OCI-LY1 (cell line): Measurements from ENCODE around the gene PSMA5.

Experiments
- H2AFZ ChIP-seq: fragments of 200-600 bp; sonication (generic), shearing (Covaris generic); 2 replicates; pipeline ENCODE4 v1.6.0; 2014; ENCODE audit warnings: antibody characterized with exemption, mild to moderate bottlenecking, low read length
- H3F3A ChIP-seq: fragments of 200-600 bp; sonication (generic), shearing (Covaris generic); 2 replicates; pipeline ENCODE4 v1.6.0; 2014; ENCODE audit warnings: mild to moderate bottlenecking, antibody characterized with exemption, low read length, moderate library complexity; ENCODE audit not compliant: insufficient read depth
- H3K27ac ChIP-seq: fragments of 200-600 bp; sonication (generic); 2 replicates; pipeline ENCODE4 v1.5.1; 2014; ENCODE audit warnings: low read length, mixed run types, mild to moderate bottlenecking, low read depth; ENCODE audit not compliant: poor library complexity, severe bottlenecking
- H3K27me3 ChIP-seq: fragments of 200-600 bp; sonication (generic); 2 replicates; pipeline ENCODE4 v1.6.0; 2014; ENCODE audit warnings: antibody characterized with exemption, mild to moderate bottlenecking, low read length, moderate library complexity; ENCODE audit not compliant: insufficient read depth
- H3K36me3 ChIP-seq: fragments of 200-600 bp; sonication (generic); 2 replicates; pipeline ENCODE4 v1.6.1; 2014; ENCODE audit warnings: mild to moderate bottlenecking, antibody characterized with exemption, low read length, moderate library complexity, mixed read lengths; ENCODE audit not compliant: insufficient read depth
- H3K4me1 ChIP-seq: fragments of 200-600 bp; sonication (generic); 2 replicates; pipeline ENCODE4 v1.5.1; 2014; ENCODE audit warnings: mild to moderate bottlenecking, low read length, moderate library complexity; ENCODE audit not compliant: insufficient read depth, severe bottlenecking
- H3K4me2 ChIP-seq: fragments of 200-600 bp; sonication (generic), shearing (Covaris generic); 2 replicates; pipeline ENCODE4 v1.6.1; 2014; ENCODE audit warnings: low read length
- H3K4me3 ChIP-seq: fragments of 200-600 bp; sonication (generic); 2 replicates; pipeline ENCODE4 v1.5.1; 2014; ENCODE audit warnings: low read length, low read depth, mild to moderate bottlenecking, mixed read lengths; ENCODE audit not compliant: poor library complexity, severe bottlenecking
- H3K79me2 ChIP-seq: fragments of 200-600 bp; shearing (Covaris generic); 2 replicates; pipeline ENCODE4 v1.6.1; 2016; ENCODE audit warnings: mixed run types, low read length, mixed read lengths; ENCODE audit not compliant: insufficient read depth
- H3K9ac ChIP-seq: fragments of 200-600 bp; sonication (generic), shearing (Covaris generic); 2 replicates; pipeline ENCODE4 v1.6.1; 2014; ENCODE audit warnings: mild to moderate bottlenecking, low read length, mixed read lengths
- H3K9me2 ChIP-seq: fragments of 200-600 bp; sonication (generic), shearing (Covaris generic); 2 replicates; pipeline ENCODE4 v1.6.1; 2014; ENCODE audit warnings: low read depth, mild to moderate bottlenecking, low read length, mixed read lengths
- H3K9me3 ChIP-seq: fragments of 200-600 bp; shearing (Covaris generic); 2 replicates; pipeline ENCODE4 v1.6.1; 2014; ENCODE audit warnings: low read length, mixed read lengths
- H4K20me1 ChIP-seq: fragments of 200-600 bp; sonication (generic), shearing (Covaris generic); 2 replicates; pipeline ENCODE4 v1.6.0; 2016; ENCODE audit warnings: mild to moderate bottlenecking, low read length; ENCODE audit not compliant: insufficient read depth
- EZH2 ChIP-seq: fragments of 200-600 bp; sonication (generic), shearing (Covaris generic); IDR thresholded peaks from 2 replicates; pipeline ENCODE4 v1.8.0; 2017; ENCODE audit warnings: borderline replicate concordance, mixed run types, mild to moderate bottlenecking, antibody characterized with exemption, low read length, moderate library complexity, mixed read lengths
- TF ChIP-seq, protein P1 (sequence below): fragments of 200-600 bp; sonication (generic), shearing (Covaris generic); IDR thresholded peaks from 2 replicates; pipeline ENCODE4 v1.5.1; 2017; ENCODE audit warnings: mild to moderate bottlenecking, antibody characterized with exemption, low read length, moderate library complexity, mixed read lengths

Gene PSMA5

DNA sequence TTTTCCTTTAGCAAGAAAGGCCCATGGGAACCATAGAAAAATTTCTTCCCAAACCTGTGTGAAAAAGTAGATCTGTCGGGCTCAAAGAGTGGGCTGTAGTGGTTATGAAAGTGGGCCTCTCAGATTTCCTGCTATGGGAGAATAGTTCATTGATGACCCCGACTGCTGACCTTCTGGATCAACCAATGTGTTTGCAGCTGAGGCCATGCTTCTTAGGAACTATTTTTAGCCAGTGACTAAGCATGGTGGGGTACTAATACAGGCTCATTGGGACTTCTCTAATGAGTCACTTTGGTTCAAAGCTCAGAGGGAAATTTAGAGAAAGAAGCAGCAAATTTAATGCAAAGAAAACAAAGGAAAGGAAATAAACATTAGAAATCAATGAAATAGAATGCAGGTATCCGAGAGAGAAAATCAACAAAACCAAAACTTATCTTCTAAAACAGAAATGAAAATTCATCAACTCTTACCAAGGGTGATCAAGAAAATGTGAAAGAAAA lies 12.6 kb upstream of the PSMA5 start:
- no peaks in the 10 kb centered on the region for H3K4me1 ChIP-seq
- H3K4me3 ChIP-seq = no peak overlapping the region
- no peaks in the 10 kb centered on the region for H3K9me2 ChIP-seq
- TF ChIP-seq EZH2 = no peak
- TF ChIP-seq, protein P1, sequence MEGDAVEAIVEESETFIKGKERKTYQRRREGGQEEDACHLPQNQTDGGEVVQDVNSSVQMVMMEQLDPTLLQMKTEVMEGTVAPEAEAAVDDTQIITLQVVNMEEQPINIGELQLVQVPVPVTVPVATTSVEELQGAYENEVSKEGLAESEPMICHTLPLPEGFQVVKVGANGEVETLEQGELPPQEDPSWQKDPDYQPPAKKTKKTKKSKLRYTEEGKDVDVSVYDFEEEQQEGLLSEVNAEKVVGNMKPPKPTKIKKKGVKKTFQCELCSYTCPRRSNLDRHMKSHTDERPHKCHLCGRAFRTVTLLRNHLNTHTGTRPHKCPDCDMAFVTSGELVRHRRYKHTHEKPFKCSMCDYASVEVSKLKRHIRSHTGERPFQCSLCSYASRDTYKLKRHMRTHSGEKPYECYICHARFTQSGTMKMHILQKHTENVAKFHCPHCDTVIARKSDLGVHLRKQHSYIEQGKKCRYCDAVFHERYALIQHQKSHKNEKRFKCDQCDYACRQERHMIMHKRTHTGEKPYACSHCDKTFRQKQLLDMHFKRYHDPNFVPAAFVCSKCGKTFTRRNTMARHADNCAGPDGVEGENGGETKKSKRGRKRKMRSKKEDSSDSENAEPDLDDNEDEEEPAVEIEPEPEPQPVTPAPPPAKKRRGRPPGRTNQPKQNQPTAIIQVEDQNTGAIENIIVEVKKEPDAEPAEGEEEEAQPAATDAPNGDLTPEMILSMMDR = no peak
- no peaks in the 10 kb centered on the region for H3K79me2 ChIP-seq
- no peak overlapping the region for H3K9ac ChIP-seq
- no peaks in the 10 kb centered on the region; the same call in 1 of the 2 replicates for H3K36me3 ChIP-seq
- no peak overlapping the region for H2AFZ ChIP-seq
- H3K27me3 ChIP-seq = no peaks in the 10 kb centered on the region
- no peak overlapping the region for H3K4me2 ChIP-seq
- H3F3A ChIP-seq = no peaks in the 10 kb centered on the region
- no peaks in the 10 kb centered on the region for H4K20me1 ChIP-seq
- H3K27ac ChIP-seq = no peak overlapping the region
- 0 out of 2 replicates have a peak, but pooled peaks cover 4% of the 10 kb centered on the region for H3K9me3 ChIP-seq

GRCh38 chr1:109434484-109434883 lies 8.2 kb upstream of the PSMA5 start:
- Histone ChIP-seq H3K9ac (no peak overlapping the region), H2AFZ (no peak overlapping the region), H3K27ac (no peak overlapping the region), H3K27me3 (no peaks in the 10 kb centered on the region), H3K9me2 (no peaks in the 10 kb centered on the region), H3K79me2 (no peaks in the 10 kb centered on the region), H4K20me1 (no peaks in the 10 kb centered on the region), H3K4me2 (no peak overlapping the region), H3K4me1 (no peaks in the 10 kb centered on the region), H3K9me3 (0 out of 2 replicates have a peak, but pooled peaks cover 4% of the 10 kb centered on the region), H3K4me3 (no peak overlapping the region), H3F3A (no peaks in the 10 kb centered on the region), H3K36me3 (no peaks in the 10 kb centered on the region; the same call in 1 of the 2 replicates)
- no peak for TF ChIP-seq EZH2
- TF ChIP-seq, protein P1 = no peak

DNA sequence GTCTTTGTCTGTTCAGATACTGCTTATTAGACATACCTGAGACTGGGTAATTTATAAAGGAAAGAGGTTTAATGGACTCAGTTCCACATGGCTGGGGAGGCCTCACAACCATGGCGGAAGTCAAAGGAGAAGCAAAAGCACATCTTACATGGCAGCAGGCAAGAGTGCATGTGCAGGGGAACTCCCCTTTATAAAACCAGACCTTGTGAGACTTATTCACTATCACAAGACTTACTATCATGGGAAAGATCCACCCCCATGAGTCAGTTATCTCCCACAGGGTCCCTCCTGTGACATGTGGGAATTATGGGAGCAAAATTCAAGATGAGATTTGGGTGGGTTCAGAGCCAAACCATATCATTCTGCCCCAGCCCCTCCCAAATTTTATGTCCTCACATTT lies 7.1 kb upstream of the PSMA5 start:
- Histone ChIP-seq H3K27me3 (no peaks in the 10 kb centered on the region), H3K27ac (no peak overlapping the region), H3K4me3 (no peak overlapping the region), H3K9me3 (0 out of 2 replicates have a peak, but pooled peaks cover 4% of the 10 kb centered on the region), H3K79me2 (no peaks in the 10 kb centered on the region), H2AFZ (no peak overlapping the region), H3K4me1 (no peaks in the 10 kb centered on the region), H3F3A (no peaks in the 10 kb centered on the region), H3K4me2 (no peak overlapping the region), H3K9me2 (no peaks in the 10 kb centered on the region), H3K36me3 (no peaks in the 10 kb centered on the region; the same call in 1 of the 2 replicates), H3K9ac (no peak overlapping the region), H4K20me1 (no peaks in the 10 kb centered on the region)
- TF ChIP-seq EZH2 = no peak
- TF ChIP-seq, protein P1 = no peak
